GM12878 (cell line): ENCODE data around the gene PACS1.

Experiments
- CTCF ChIP-seq, 3 experiments: IDR thresholded peaks in 2 of 3; conservative IDR thresholded peaks in 1 of 3; 2 replicates each; pipeline ENCODE4 v1.5.1; 2011; ENCODE audit warnings: low read depth in 3 of 3, low read length in 3 of 3, mild to moderate bottlenecking in 3 of 3, control low read depth in 2 of 3, moderate library complexity in 2 of 3, inconsistent platforms in 1 of 3, mixed read lengths in 1 of 3; ENCODE audit not compliant: control insufficient read depth in 2 of 3, insufficient read depth in 1 of 3; ENCODE audit errors: extremely low read depth in 1 of 3
- POLR2A ChIP-seq: IDR thresholded peaks from 2 replicates; pipeline ENCODE4 v1.6.1; 2011; ENCODE audit warnings: low read depth, mild to moderate bottlenecking, low read length
- SIN3A ChIP-seq: IDR thresholded peaks from 2 replicates; pipeline ENCODE4 v1.6.1; 2012; ENCODE audit warnings: low read depth, low read length, improper control_type of control experiment
- SMC3 ChIP-seq: IDR thresholded peaks from 2 replicates; pipeline ENCODE4 v1.6.1; 2011; ENCODE audit warnings: low read length, improper control_type of control experiment, borderline replicate concordance
- TAF1 ChIP-seq: IDR thresholded peaks from 2 replicates; pipeline ENCODE4 v1.6.1; 2011; ENCODE audit warnings: mild to moderate bottlenecking, low read depth, low read length, borderline replicate concordance
- TF ChIP-seq, protein P1 (sequence below): IDR thresholded peaks from 2 replicates; pipeline ENCODE4 v1.6.1; 2012; ENCODE audit warnings: low read depth, low read length, improper control_type of control experiment

DNA sequence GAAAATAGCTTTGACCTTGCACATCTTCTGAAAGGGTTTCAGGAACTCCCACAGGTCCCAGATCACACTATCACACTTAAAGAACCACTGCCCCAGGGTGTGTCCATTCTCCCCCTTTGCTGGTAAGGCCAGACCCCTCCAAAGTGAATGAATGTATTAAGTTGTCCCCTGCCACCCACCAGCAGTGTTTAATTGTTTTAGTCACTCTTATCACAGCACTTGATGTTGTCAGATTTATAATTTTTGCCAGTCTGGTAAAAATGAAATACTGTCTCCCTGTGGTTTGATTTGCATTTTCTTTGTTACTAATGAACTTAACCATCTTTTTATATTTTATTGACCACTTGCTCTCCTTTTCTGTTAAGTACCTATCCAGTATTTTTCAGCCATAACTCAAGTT lies 108.8 kb downstream of the PACS1 start:
- TF ChIP-seq, protein P1, sequence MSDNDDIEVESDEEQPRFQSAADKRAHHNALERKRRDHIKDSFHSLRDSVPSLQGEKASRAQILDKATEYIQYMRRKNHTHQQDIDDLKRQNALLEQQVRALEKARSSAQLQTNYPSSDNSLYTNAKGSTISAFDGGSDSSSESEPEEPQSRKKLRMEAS: no peak
- TF ChIP-seq SMC3: no peak
- no peak for TF ChIP-seq CTCF (IDR thresholded peaks at IDR 0.05 in 2 of 3, conservative IDR thresholded peaks at IDR 0.05 in 1 of 3; ENCODE audit: control insufficient read depth in 2 of 3, extremely low read depth in 1 of 3, insufficient read depth in 1 of 3, low read depth in 3 of 3, low read length in 3 of 3)
- TF ChIP-seq TAF1: no peak
- TF ChIP-seq SIN3A: no peak
- no peak for TF ChIP-seq POLR2A
